HCT116 (cell line): ENCODE measurements around the gene PPP2R1B.

Experiments
- CEBPB ChIP-seq: IDR thresholded peaks from 2 replicates; pipeline ENCODE4 v1.6.1; 2012; ENCODE audit warnings: low read depth
- EGR1 ChIP-seq: IDR thresholded peaks from 2 replicates; pipeline ENCODE4 v1.6.1; 2012; ENCODE audit warnings: low read depth
- EZH2 ChIP-seq: fragments of 200-600 bp; sonication (generic); IDR thresholded peaks from 2 replicates; pipeline ENCODE4 v1.6.1; 2017; ENCODE audit warnings: antibody characterized with exemption, mixed run types
- EZH2phosphoT487 ChIP-seq: fragments of 200-600 bp; IDR thresholded peaks from 2 replicates; pipeline ENCODE4 v1.6.1; 2018; ENCODE audit warnings: antibody characterized with exemption, borderline replicate concordance
- POLR2A ChIP-seq: IDR thresholded peaks from 2 replicates; pipeline ENCODE4 v1.7.0; 2011; ENCODE audit warnings: borderline replicate concordance; ENCODE audit not compliant: insufficient read depth, insufficient read length; ENCODE audit errors: extremely low read depth
- POLR2AphosphoS5 ChIP-seq: IDR thresholded peaks from 2 replicates; pipeline ENCODE4 v1.6.1; 2011; ENCODE audit warnings: mild to moderate bottlenecking, low read depth, low read length, moderate library complexity
- SIN3A ChIP-seq: IDR thresholded peaks from 2 replicates; pipeline ENCODE4 v1.6.1; 2012; ENCODE audit warnings: low read depth
- SRF ChIP-seq: IDR thresholded peaks from 2 replicates; pipeline ENCODE4 v1.6.1; 2012; ENCODE audit warnings: low read depth
- TCF7L2 ChIP-seq: IDR thresholded peaks from 2 replicates; pipeline ENCODE4 v1.7.0; 2011; ENCODE audit warnings: borderline replicate concordance, inconsistent platforms; ENCODE audit not compliant: insufficient read depth, insufficient read length; ENCODE audit errors: extremely low read depth
- ZNF274 ChIP-seq: fragments of 200-500 bp; sonication (Bioruptor generic); IDR thresholded peaks from 2 replicates; pipeline ENCODE4 v1.6.1; 2014; ENCODE audit warnings: mild to moderate bottlenecking, low read depth, low read length, inconsistent platforms
- TF ChIP-seq, protein P1 (sequence below), 3 experiments: fragments of 200-600 bp in 1 of 3; sonication (generic) in 1 of 3; IDR thresholded peaks in 2 of 3; conservative IDR thresholded peaks in 1 of 3; 2 replicates each; pipeline ENCODE4 v1.5.1; 2012 to 2017; ENCODE audit warnings: low read depth in 2 of 3, low read length in 2 of 3, antibody characterized with exemption in 1 of 3, borderline replicate concordance in 1 of 3, control low read depth in 1 of 3, mild to moderate bottlenecking in 1 of 3, mixed read lengths in 1 of 3, mixed run types in 1 of 3, moderate library complexity in 1 of 3; ENCODE audit not compliant: insufficient read depth in 1 of 3
- TF ChIP-seq, protein P2 (sequence below): IDR thresholded peaks from 2 replicates; pipeline ENCODE4 v1.6.1; 2011; ENCODE audit warnings: mild to moderate bottlenecking, low read length, moderate library complexity; ENCODE audit not compliant: insufficient replicate concordance; ENCODE audit errors: extremely low read depth

DNA sequence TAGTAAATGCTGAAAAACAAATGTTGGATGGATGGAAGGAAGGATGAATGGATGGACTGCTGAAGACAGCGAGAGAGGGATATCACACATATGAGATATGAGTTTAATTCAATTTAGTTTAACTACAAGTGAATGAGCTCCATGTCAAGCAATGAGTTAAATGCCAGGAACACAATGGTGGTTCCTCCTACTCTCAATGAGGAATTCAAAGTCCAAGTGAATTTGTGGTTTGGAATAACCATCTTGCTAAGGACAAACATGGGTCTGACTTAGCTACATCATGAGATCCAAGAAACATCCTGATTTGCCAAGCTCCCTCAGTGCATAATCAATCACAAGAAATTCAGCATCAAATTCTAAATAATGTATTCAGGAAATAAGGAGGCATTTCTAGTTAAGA, 26.1 kb upstream of the PPP2R1B start:
- TF ChIP-seq, protein P1, sequence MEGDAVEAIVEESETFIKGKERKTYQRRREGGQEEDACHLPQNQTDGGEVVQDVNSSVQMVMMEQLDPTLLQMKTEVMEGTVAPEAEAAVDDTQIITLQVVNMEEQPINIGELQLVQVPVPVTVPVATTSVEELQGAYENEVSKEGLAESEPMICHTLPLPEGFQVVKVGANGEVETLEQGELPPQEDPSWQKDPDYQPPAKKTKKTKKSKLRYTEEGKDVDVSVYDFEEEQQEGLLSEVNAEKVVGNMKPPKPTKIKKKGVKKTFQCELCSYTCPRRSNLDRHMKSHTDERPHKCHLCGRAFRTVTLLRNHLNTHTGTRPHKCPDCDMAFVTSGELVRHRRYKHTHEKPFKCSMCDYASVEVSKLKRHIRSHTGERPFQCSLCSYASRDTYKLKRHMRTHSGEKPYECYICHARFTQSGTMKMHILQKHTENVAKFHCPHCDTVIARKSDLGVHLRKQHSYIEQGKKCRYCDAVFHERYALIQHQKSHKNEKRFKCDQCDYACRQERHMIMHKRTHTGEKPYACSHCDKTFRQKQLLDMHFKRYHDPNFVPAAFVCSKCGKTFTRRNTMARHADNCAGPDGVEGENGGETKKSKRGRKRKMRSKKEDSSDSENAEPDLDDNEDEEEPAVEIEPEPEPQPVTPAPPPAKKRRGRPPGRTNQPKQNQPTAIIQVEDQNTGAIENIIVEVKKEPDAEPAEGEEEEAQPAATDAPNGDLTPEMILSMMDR (IDR thresholded peaks at IDR 0.05 in 2 of 3, conservative IDR thresholded peaks at IDR 0.05 in 1 of 3; ENCODE audit: borderline replicate concordance in 1 of 3, insufficient read depth in 1 of 3, low read depth in 2 of 3, low read length in 2 of 3), result no peak
- TF ChIP-seq POLR2A (no peak), EZH2 (no peak), SIN3A (no peak), ZNF274 (no peak), SRF (no peak), EZH2phosphoT487 (no peak), CEBPB (no peak), POLR2AphosphoS5 (no peak), TCF7L2 (no peak), EGR1 (no peak)
- TF ChIP-seq, protein P2, sequence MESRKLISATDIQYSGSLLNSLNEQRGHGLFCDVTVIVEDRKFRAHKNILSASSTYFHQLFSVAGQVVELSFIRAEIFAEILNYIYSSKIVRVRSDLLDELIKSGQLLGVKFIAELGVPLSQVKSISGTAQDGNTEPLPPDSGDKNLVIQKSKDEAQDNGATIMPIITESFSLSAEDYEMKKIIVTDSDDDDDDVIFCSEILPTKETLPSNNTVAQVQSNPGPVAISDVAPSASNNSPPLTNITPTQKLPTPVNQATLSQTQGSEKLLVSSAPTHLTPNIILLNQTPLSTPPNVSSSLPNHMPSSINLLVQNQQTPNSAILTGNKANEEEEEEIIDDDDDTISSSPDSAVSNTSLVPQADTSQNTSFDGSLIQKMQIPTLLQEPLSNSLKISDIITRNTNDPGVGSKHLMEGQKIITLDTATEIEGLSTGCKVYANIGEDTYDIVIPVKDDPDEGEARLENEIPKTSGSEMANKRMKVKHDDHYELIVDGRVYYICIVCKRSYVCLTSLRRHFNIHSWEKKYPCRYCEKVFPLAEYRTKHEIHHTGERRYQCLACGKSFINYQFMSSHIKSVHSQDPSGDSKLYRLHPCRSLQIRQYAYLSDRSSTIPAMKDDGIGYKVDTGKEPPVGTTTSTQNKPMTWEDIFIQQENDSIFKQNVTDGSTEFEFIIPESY, result no peak
